Liver (tissue), 9 donors: ENCODE measurements around the gene DKC1. TPM values are rescaled to one million over a fixed set of nuclear protein-coding genes. Genes with fewer than 3 reads are reported as not detected.

Experiments used
- DNase-seq: peaks from one replicate; pipeline ENCODE4 v3.0.0-alpha.2; 2017; ENCODE audit warnings: low spot score
- H3K27ac ChIP-seq, 2 donors: one replicate each; pipeline ENCODE4 v1.7.0; 2013; ENCODE audit warnings: inconsistent platforms in 2 of 2, low read length in 2 of 2, control low read depth in 1 of 2, low read depth in 1 of 2, mild to moderate bottlenecking in 1 of 2
- H3K27me3 ChIP-seq, 4 donors: one replicate each; pipeline versions ENCODE4 v1.6.1 to v1.7.0; 2013; ENCODE audit warnings: low read length in 3 of 4, inconsistent platforms in 1 of 4, mild to moderate bottlenecking in 1 of 4, moderate library complexity in 1 of 4; ENCODE audit not compliant: control insufficient read depth in 4 of 4, insufficient read depth in 4 of 4
- H3K36me3 ChIP-seq, 4 donors: one replicate each; pipeline versions ENCODE4 v1.6.1 to v1.7.0; 2013; ENCODE audit warnings: low read length in 3 of 4, mild to moderate bottlenecking in 3 of 4, low read depth in 1 of 4, moderate library complexity in 1 of 4; ENCODE audit not compliant: control insufficient read depth in 4 of 4, insufficient read depth in 3 of 4
- H3K4me1 ChIP-seq, 4 donors: one replicate each; pipeline versions ENCODE4 v1.6.1 to v1.7.0; 2013; ENCODE audit warnings: low read length in 3 of 4, mild to moderate bottlenecking in 3 of 4, moderate library complexity in 1 of 4; ENCODE audit not compliant: control insufficient read depth in 4 of 4, insufficient read depth in 4 of 4
- H3K4me3 ChIP-seq, 3 donors: one replicate each; pipeline versions ENCODE4 v1.6.1 to v1.7.0; 2013; ENCODE audit warnings: low read length in 3 of 3, control low read depth in 1 of 3, low read depth in 1 of 3, mild to moderate bottlenecking in 1 of 3
- H3K9ac ChIP-seq, 2 donors: one replicate each; pipeline ENCODE4 v1.7.0; 2013; ENCODE audit warnings: low read length in 2 of 2, mild to moderate bottlenecking in 2 of 2, moderate library complexity in 2 of 2, control low read depth in 1 of 2, low read depth in 1 of 2
- H3K9me3 ChIP-seq, 4 donors: one replicate each; pipeline versions ENCODE4 v1.6.1 to v1.7.0; 2013; ENCODE audit warnings: low read length in 3 of 4; ENCODE audit not compliant: control insufficient read depth in 4 of 4
- ATF3 ChIP-seq: IDR thresholded peaks from 2 replicates; pipeline ENCODE4 v1.6.1; 2016; ENCODE audit warnings: antibody characterized with exemption
- EGR1 ChIP-seq, 2 donors: IDR thresholded peaks; 2 replicates each; pipeline ENCODE4 v1.6.1; 2016 to 2018; ENCODE audit warnings: antibody characterized with exemption in 2 of 2, low read depth in 2 of 2
- FOXA2 ChIP-seq: IDR thresholded peaks from 2 replicates; pipeline ENCODE4 v1.6.1; 2016; ENCODE audit warnings: antibody characterized with exemption
- GABPA ChIP-seq, 2 donors: IDR thresholded peaks in 1 of 2; conservative IDR thresholded peaks in 1 of 2; 2 replicates each; pipeline ENCODE4 v1.6.1; 2016; ENCODE audit warnings: antibody characterized with exemption in 2 of 2, mild to moderate bottlenecking in 1 of 2, moderate library complexity in 1 of 2
- HNF4A ChIP-seq, 2 donors: conservative IDR thresholded peaks; 2 replicates each; pipeline ENCODE4 v1.6.1; 2016; ENCODE audit warnings: antibody characterized with exemption in 2 of 2, mild to moderate bottlenecking in 2 of 2
- NR2F2 ChIP-seq: IDR thresholded peaks from 2 replicates; pipeline ENCODE4 v1.6.1; 2016; ENCODE audit warnings: antibody characterized with exemption
- RAD21 ChIP-seq, 2 donors: IDR thresholded peaks; 2 replicates each; pipeline ENCODE4 v1.6.1; 2016; ENCODE audit warnings: antibody characterized with exemption in 2 of 2, mild to moderate bottlenecking in 2 of 2
- REST ChIP-seq: IDR thresholded peaks from 2 replicates; pipeline ENCODE4 v1.6.1; 2016; ENCODE audit warnings: antibody characterized with exemption, mild to moderate bottlenecking
- RXRA ChIP-seq, 2 donors: IDR thresholded peaks; 2 replicates each; pipeline ENCODE4 v1.6.1; 2017 to 2018; ENCODE audit warnings: antibody characterized with exemption in 2 of 2, mild to moderate bottlenecking in 1 of 2
- SP1 ChIP-seq: IDR thresholded peaks from 2 replicates; pipeline ENCODE4 v1.6.1; 2018; ENCODE audit warnings: antibody characterized with exemption, mild to moderate bottlenecking
- YY1 ChIP-seq: IDR thresholded peaks from 2 replicates; pipeline ENCODE4 v1.6.1; 2016; ENCODE audit warnings: antibody characterized with exemption, mild to moderate bottlenecking
- ZBTB33 ChIP-seq: IDR thresholded peaks from 2 replicates; pipeline ENCODE4 v1.6.1; 2016; ENCODE audit warnings: antibody characterized with exemption
- WGBS: extraction: QIAGEN DNeasy Blood & Tissue Kit; methylation state at CpG from one replicate; pipeline ENCODE4 v1.1.7; 2013; 5-methylcytosine and 5-hydroxymethylcytosine counted together
- polyA plus RNA-seq, 2 donors: library from polyadenylated mRNA; stranded (reverse) in 1 of 2; unstranded in 1 of 2; fragments of 200-250 nt in 1 of 2; fragments of >200 nt in 1 of 2; fragmentation: Nextera tagmentation in 1 of 2; extraction: Ambion mirVana in 1 of 2; gene quantifications; one replicate each; pipeline versions ENCODE4 v1.2.1 to v1.2.3, GENCODE V29; 2013 to 2015
- total RNA-seq, 2 donors: library from RNA; depleted of rRNA; stranded (reverse); fragments of >200 nt; gene quantifications; one replicate each; pipeline ENCODE4 v1.2.3, GENCODE V29; 2014
- TF ChIP-seq, protein P1 (sequence below): fragments of 150-350 bp; IDR thresholded peaks from 2 replicates; pipeline ENCODE4 v1.5.1; 2017; ENCODE audit warnings: improper control_type of control experiment, low read depth, low read length; ENCODE audit not compliant: missing input control
- TF ChIP-seq, protein P2 (sequence below): IDR thresholded peaks from 2 replicates; pipeline ENCODE4 v1.6.1; 2016; ENCODE audit warnings: antibody characterized with exemption
- donor health status: healthy.
- donor health status: healthy.
- donor health status: healthy.
- donor health status: healthy.
- donor health status: healthy.

DKC1 gene
- total and polyA plus RNA-seq, 4 donors = 14.0 to 21.9 (median 16.5) TPM

DNA sequence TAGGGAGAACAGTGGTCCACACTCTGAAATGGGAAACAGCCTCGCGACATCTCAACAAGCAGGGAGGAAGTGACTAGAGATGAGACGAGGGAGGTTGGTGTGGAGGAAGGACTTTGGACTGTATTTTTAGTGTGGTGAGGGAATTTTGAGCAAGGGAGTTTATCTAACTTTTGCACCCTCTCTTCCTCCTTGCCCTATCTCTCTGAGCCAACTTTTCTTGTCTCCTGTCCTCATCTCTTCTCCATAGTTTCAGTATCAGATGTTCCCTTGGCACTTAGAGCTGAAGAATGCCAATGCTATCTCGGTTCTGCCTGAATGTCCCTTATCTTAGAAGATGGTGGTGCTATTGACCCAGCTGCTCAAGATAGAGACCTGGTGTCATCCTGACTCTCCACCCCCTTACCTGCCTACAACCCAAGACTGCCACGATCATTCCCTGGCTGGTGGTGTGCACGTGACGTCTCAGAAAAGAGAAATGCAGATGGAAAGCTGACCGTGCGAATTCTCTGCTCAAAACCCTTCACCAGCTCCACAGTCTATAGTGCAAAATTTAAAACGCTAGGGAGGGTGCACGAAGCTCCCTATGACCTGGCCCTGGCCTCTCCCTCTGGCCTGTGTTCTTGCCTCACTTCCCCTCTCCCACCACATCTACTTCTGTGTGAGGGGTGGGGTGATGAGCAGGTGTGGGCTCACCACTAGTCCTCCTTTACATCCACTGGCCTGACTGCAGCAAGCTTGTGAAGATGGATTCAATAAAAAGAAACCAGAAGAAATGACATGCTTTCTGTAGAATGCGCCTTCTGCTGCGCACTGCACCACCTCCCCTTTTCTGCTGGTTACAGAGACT lies 21.7 kb downstream of the DKC1 start (continued):
- TF ChIP-seq, protein P1, sequence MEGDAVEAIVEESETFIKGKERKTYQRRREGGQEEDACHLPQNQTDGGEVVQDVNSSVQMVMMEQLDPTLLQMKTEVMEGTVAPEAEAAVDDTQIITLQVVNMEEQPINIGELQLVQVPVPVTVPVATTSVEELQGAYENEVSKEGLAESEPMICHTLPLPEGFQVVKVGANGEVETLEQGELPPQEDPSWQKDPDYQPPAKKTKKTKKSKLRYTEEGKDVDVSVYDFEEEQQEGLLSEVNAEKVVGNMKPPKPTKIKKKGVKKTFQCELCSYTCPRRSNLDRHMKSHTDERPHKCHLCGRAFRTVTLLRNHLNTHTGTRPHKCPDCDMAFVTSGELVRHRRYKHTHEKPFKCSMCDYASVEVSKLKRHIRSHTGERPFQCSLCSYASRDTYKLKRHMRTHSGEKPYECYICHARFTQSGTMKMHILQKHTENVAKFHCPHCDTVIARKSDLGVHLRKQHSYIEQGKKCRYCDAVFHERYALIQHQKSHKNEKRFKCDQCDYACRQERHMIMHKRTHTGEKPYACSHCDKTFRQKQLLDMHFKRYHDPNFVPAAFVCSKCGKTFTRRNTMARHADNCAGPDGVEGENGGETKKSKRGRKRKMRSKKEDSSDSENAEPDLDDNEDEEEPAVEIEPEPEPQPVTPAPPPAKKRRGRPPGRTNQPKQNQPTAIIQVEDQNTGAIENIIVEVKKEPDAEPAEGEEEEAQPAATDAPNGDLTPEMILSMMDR = no peak

DNA sequence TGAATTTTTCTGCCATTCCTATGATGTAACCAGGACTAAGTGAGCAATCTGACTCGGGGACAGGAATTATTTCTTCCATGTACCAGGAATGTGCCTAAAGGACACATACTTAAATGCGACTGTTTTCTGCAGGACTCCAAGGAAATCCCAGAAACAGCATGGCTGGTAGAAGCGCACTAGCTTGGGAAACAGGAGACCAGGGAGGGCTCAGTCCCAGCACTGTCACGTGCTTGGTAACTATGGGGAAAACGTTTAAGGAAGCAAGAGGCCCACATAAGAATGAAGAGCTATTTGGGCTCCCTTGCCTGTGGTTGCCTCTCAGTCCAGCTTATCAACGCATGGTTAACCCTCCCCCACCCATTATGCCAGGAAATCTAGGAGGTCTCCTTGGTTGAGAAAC lies 23.1 kb downstream of the DKC1 start:
- no peak overlapping the region for H3K9ac ChIP-seq
- H3K27me3 ChIP-seq = no peaks in the 10 kb centered on the region
- TF ChIP-seq ZBTB33 (no peak), ATF3 (no peak), NR2F2 (no peak), HNF4A (conservative IDR thresholded peaks at IDR 0.05) (no peak), RAD21 (IDR thresholded peaks at IDR 0.05) (no peak)
- no peaks in the 10 kb centered on the region for H3K9me3 ChIP-seq
- 70% methylated on average over 6 of the region's 6 CpGs for WGBS
- no peak for DNase-seq
- peaks cover 0 to 3% (median under 1%) of the 10 kb centered on the region in 4 donors for H3K4me1 ChIP-seq
- H3K4me3 ChIP-seq = no peak overlapping the region
- H3K36me3 ChIP-seq = peaks cover 0 to 2% (median 0%) of the 10 kb centered on the region in 4 donors
- no peak overlapping the region for H3K27ac ChIP-seq

DNA sequence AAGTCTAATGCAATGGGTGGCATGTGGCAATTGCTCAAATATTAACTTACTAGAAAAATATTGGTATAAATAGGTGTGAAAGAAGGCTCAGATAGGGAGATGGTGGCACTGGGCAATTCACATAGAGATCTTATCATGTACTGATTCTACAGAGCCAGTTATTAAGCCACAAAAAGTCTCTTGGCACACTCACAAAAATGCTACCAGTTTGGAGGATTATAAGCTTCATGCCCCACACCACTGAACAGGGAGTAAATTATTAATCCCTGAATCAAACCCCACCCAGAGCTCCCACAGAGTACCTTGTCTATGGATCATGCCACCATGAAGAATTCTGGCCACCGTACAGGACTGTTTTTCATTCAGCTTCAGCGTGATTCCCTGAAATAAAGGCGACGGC lies 28.8 kb downstream of the DKC1 start:
- TF ChIP-seq ATF3 (no peak), RAD21 (IDR thresholded peaks at IDR 0.05) (no peak), SP1 (peak; percentile 13), REST (no peak), RXRA (IDR thresholded peaks at IDR 0.05) (no peak), NR2F2 (no peak), YY1 (no peak), EGR1 (IDR thresholded peaks at IDR 0.05; ENCODE audit: low read depth in 2 of 2) (no peak), FOXA2 (no peak), GABPA (IDR thresholded peaks at IDR 0.05 in 1 of 2, conservative IDR thresholded peaks at IDR 0.05 in 1 of 2) (no peak)
- TF ChIP-seq, protein P1 = no peak
- TF ChIP-seq, protein P2, sequence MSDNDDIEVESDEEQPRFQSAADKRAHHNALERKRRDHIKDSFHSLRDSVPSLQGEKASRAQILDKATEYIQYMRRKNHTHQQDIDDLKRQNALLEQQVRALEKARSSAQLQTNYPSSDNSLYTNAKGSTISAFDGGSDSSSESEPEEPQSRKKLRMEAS = peak; percentile 22
- H3K27ac ChIP-seq = peak overlapping the region in 1 of 2 donors; percentile 21
- H3K36me3 ChIP-seq = no peaks in the 10 kb centered on the region
- no peaks in the 10 kb centered on the region for H3K27me3 ChIP-seq
- H3K4me3 ChIP-seq = no peak overlapping the region
- peaks cover 3 to 14% (median 4%) of the 10 kb centered on the region in 4 donors for H3K4me1 ChIP-seq
- no peak for DNase-seq
- no peak overlapping the region for H3K9ac ChIP-seq
- 55% methylated on average over 4 of the region's 4 CpGs for WGBS
- H3K9me3 ChIP-seq = no peaks in the 10 kb centered on the region
